GM12873 (cell line): ENCODE data around the gene ANKRD37.

ENCODE experiments used
- CTCF ChIP-seq: IDR thresholded peaks from 2 replicates; pipeline ENCODE4 v1.5.1; 2012; ENCODE audit warnings: low read depth, mild to moderate bottlenecking, moderate library complexity, low read length, control low read depth; ENCODE audit not compliant: insufficient read depth; ENCODE audit errors: missing control alignments

ANKRD37 gene

GRCh38 chr4:185425647-185426352 is 29.2 kb downstream of the ANKRD37 start, which contains the start of gene UFSP2:
Gene UFSP2, minus strand, starts transcription at chr4:185425964. Its CDS starts 96 bp downstream, at chr4:185425868.
- no peak for TF ChIP-seq CTCF

- no peak for TF ChIP-seq CTCF
Measured at GRCh38 chr4:185426960-185427688, 30.5 kb downstream of the ANKRD37 start.

GRCh38 chr4:185429660-185430059 is 33.0 kb downstream of the ANKRD37 start:
- no peak for TF ChIP-seq CTCF

- no peak for TF ChIP-seq CTCF
Measured at GRCh38 chr4:185435466-185435865, 38.8 kb downstream of the ANKRD37 start.

GRCh38 chr4:185437809-185438208 is 41.2 kb downstream of the ANKRD37 start:
- TF ChIP-seq CTCF: no peak

GRCh38 chr4:185441479-185441878 is 44.8 kb downstream of the ANKRD37 start:
- TF ChIP-seq CTCF: no peak

- no peak for TF ChIP-seq CTCF
Measured at GRCh38 chr4:185445209-185445608, 48.6 kb downstream of the ANKRD37 start.
